Fibroblast of mammary gland (primary cell): ENCODE data around the gene KLHDC10.
A peak's percentile ranks its signal among the peaks of the same experiment; 100 is the strongest.
"Not testable (repeated sequence)": the region's sequence is repeated elsewhere in the genome, so short reads cannot be mapped to it uniquely, and the experiment has no call there.

Experiments used
- DNase-seq: peaks from one replicate; pipeline ENCODE4 v3.0.0-alpha.2; 2010; ENCODE audit warnings: low read depth
- H3K4me3 ChIP-seq: 2 replicates; pipeline ENCODE4 v1.5.1; 2011; ENCODE audit warnings: low read depth, mild to moderate bottlenecking, low read length, moderate library complexity; ENCODE audit not compliant: control insufficient read depth
- CTCF ChIP-seq: conservative IDR thresholded peaks from 2 replicates; pipeline ENCODE4 v1.5.1; 2011; ENCODE audit warnings: low read depth, low read length, inconsistent platforms; ENCODE audit not compliant: control insufficient read depth, insufficient read depth

KLHDC10 gene

GRCh38 chr7:130065500-130066152 lies 4.7 kb upstream of the KLHDC10 start:
- no peak for TF ChIP-seq CTCF
- H3K4me3 ChIP-seq = no peak overlapping the region
- DNase-seq = peak; percentile 54

- peak overlapping the region; percentile 58 for H3K4me3 ChIP-seq
- TF ChIP-seq CTCF = no peak
- DNase-seq = no peak
Measured at GRCh38 chr7:130069179-130069977, 956 bp upstream of the KLHDC10 start.

DNA sequence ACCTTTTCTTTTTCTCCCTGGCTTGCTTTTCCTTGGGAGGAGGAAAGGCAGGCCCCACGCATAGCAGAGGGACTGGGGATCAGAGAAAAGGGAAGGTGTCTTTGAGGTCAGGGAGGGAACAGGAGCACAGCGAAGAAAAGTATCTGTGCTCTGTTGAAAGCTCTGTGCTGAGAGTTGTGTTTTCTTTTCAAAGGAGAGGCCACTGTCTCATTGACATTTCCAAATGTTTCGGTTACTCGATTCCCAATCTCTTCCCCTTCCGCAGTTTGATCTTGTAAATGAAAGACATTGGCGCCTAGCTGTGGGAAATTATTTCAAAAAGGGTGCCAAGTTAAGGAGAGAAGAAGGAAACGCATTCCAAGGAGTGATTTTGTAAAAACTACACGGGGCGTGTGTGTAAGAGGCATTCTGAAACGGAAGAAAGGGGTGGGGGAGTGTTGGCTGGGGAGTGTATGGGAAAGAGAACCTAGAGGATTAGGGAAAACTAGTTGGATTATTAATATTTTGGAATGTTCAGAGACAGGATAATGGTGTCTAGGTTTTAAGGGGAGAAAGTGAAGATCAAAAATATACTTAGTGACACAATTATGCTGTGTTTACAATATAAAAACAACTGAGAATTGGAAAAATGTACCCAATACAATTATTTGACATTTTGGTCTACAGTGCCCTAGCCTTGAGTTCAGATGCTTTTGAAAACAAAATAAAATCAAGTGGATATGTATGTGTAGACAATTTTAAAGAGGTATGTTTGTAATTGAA lies 708 bp downstream of the KLHDC10 start:
- DNase-seq = no peak
- peak overlapping the region; percentile 75 for H3K4me3 ChIP-seq
- no peak for TF ChIP-seq CTCF

DNA sequence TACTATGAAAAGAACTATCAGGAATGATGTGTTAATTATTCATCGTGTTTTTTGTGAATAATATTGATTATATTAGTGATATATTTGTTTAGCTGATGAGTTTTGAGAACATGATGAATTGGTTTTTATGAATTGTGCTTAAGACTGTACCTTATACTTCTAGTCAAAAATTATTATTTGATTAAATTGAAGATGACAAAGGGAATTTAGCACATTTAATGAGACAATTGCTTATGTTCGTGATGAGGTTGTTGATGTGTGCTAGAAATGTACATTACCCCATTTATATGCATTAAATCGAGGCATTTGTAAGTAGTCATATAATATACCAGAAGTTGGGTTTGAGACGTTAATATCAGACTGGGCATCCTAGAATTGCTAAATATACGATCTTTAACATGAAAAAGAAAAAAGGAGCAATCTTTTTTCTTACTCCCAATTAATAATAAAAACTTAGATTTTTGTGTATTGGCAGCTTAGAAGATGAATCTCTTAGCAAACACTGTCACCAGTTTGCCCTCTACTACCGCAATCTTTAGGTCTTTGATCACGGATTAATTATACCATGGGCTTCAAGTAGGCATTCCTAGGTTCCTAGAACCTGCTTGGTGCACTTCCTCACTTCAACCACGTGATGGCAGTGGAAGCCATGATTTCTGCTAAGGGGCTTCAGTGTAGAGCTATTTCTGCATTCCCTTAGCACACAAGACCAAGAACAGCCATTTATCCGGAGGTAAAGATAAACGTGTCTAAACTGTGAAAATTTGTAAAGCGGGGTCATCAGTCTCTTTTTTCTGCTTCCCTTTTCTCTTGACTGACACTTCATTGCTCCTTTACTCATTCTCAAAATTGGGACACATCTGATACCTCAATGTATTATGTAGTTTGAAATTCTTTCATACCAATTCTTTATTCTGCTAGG lies 1.6 kb downstream of the KLHDC10 start:
- DNase-seq = peak; percentile 91
- peak overlapping the region; percentile 75 for H3K4me3 ChIP-seq
- peak; percentile 99 for TF ChIP-seq CTCF

DNA sequence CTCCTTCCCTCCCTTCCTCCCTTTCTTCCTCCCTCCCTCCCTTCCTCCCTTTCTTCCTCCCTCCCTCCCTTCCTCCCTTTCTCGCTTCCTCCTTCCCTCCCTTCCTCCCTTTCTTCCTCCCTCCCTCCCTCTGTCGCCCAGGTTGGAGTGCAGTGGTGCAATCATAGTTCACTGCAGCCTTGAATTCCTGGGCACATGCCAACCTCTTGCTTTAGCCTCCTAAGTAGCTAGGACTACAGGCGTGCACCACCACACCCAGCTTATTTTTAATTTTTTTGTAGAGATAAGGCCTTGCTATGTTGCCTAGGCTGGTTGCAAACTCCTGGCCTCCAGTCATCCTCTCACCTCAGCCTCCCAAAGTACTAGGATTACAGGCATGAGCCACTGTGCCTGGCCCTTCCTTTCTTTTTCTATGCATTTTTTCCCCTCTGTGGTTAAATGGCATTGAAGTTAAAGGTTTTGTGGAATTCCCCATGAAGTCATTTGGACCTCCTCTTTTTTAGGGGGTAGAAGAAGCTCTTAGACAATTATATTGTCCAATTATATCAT lies 9.6 kb downstream of the KLHDC10 start:
- no peak for DNase-seq

GRCh38 chr7:130083497-130083896 lies 13.2 kb downstream of the KLHDC10 start:
- DNase-seq, H3K4me3 ChIP-seq: not testable (repeated sequence)

More for the DNA sequence above, 9.6 kb downstream of the KLHDC10 start:
- TF ChIP-seq CTCF = no peak
- H3K4me3 ChIP-seq = no peak overlapping the region
